K562 (cell line): ENCODE results near the gene CBY2. TPM values are rescaled to one million over a fixed set of nuclear protein-coding genes. Genes with fewer than 3 reads are reported as not detected.

Source experiments
- ATAC-seq: fragments of 200-7000 bp; cut with Tn5 transposase; 3 replicates; pipeline ENCODE4 v1.9.1; 2020; ENCODE audit warnings: moderate library complexity
- BruUV-seq: library from RNA; stranded (reverse); fragments of 400-500 nt; replicated peaks from 2 replicates; lab custom pipeline; 2021; lab: Mats Ljungman, UMichigan
- CTCF ChIA-PET: fragments of 300-600 bp; formaldehyde crosslinking; extraction: SDS; loops from one replicate; lab custom pipeline; 2021; ENCODE audit warnings: low intra/inter-chr PET ratio; lab: Yijun Ruan, JAX
- POLR2A ChIA-PET: fragments of 300-600, 350-650 bp; sonication (Branson Sonifier 250); formaldehyde crosslinking; extraction: SDS; loops from one replicate; lab custom pipeline; 2021; ENCODE audit warnings: antibody characterized with exemption, inconsistent platforms; lab: Yijun Ruan, JAX
- DNase-seq, 4 experiments: peaks; one replicate each; pipeline versions ENCODE4 v3.0.0 to v3.0.0-alpha.2; 2011 to 2018; ENCODE audit warnings: low spot score in 3 of 4, mixed read lengths in 3 of 4; ENCODE audit errors: extremely low read depth in 1 of 4
- FAIRE-seq: peaks from 2 replicates; lab custom pipeline; 2011; peaks lifted over from hg19 to GRCh38; lab: Jason Lieb, UNC
- H2AFZ ChIP-seq: 2 replicates; pipeline ENCODE4 v1.6.0; 2011; ENCODE audit warnings: low read depth, low read length, control low read depth, inconsistent platforms
- H3K27ac ChIP-seq: fragments of 200-600 bp; 3 replicates; pipeline ENCODE4 v1.8.0; 2011; ENCODE audit warnings: low read depth, mild to moderate bottlenecking, control low read depth, inconsistent platforms, low read length, moderate library complexity, mixed read lengths; ENCODE audit errors: extremely low read depth
- H3K27me3 ChIP-seq, 2 experiments: fragments of 300-600 bp in 1 of 2; 2 replicates in 1 of 2; 3 replicates in 1 of 2; pipeline versions ENCODE4 v1.6.0 to v1.8.0; 2011; ENCODE audit warnings: inconsistent platforms in 2 of 2, low read length in 2 of 2, mild to moderate bottlenecking in 1 of 2, mixed read lengths in 1 of 2, moderate library complexity in 1 of 2; ENCODE audit not compliant: control insufficient read depth in 2 of 2, insufficient read depth in 2 of 2
- H3K36me3 ChIP-seq: fragments of 300-600 bp; 3 replicates; pipeline ENCODE4 v1.8.0; 2011; ENCODE audit warnings: mild to moderate bottlenecking, low read length, inconsistent platforms; ENCODE audit not compliant: control insufficient read depth, insufficient read depth
- H3K4me1 ChIP-seq, 2 experiments: fragments of 200-600 bp in 1 of 2; replicated peaks in 1 of 2; 2 replicates in 1 of 2; 3 replicates in 1 of 2; pipeline versions ENCODE4 v1.5.1 to v1.8.0; 2011; ENCODE audit warnings: inconsistent platforms in 2 of 2, low read length in 2 of 2, mild to moderate bottlenecking in 1 of 2, mixed read lengths in 1 of 2, moderate library complexity in 1 of 2; ENCODE audit not compliant: control insufficient read depth in 2 of 2, insufficient read depth in 2 of 2
- H3K4me2 ChIP-seq: 2 replicates; pipeline ENCODE4 v1.6.1; 2011; ENCODE audit warnings: low read length, control low read depth, inconsistent platforms, mixed read lengths; ENCODE audit not compliant: insufficient read depth
- H3K4me3 ChIP-seq: fragments of 200-600 bp; sonication (generic), shearing (Covaris generic); 2 replicates; pipeline ENCODE4 v1.5.1; 2016; ENCODE audit warnings: control low read depth, inconsistent platforms
- H3K79me2 ChIP-seq: fragments of 200-600 bp; 3 replicates; pipeline ENCODE4 v1.8.0; 2011; ENCODE audit warnings: low read length, inconsistent platforms; ENCODE audit not compliant: control insufficient read depth, insufficient read depth
- H3K9ac ChIP-seq, 2 experiments: 2 replicates each; pipeline versions ENCODE4 v1.6.0 to v1.6.1; 2011; ENCODE audit warnings: low read depth in 2 of 2, low read length in 2 of 2, control low read depth in 1 of 2, inconsistent platforms in 1 of 2, mild to moderate bottlenecking in 1 of 2, mixed read lengths in 1 of 2; ENCODE audit not compliant: insufficient read depth in 1 of 2
- H3K9me1 ChIP-seq: one replicate; pipeline ENCODE4 v1.6.0; 2011; ENCODE audit warnings: inconsistent platforms, mild to moderate bottlenecking, low read length, moderate library complexity; ENCODE audit not compliant: control insufficient read depth, insufficient read depth
- H3K9me3 ChIP-seq: replicated peaks from 2 replicates; pipeline ENCODE4 v1.5.1; 2011; ENCODE audit warnings: low read depth, low read length, inconsistent platforms; ENCODE audit not compliant: control insufficient read depth, insufficient read depth
- H4K20me1 ChIP-seq: replicated peaks from 2 replicates; pipeline ENCODE4 v1.6.1; 2011; ENCODE audit warnings: low read length, inconsistent platforms, mixed read lengths; ENCODE audit not compliant: control insufficient read depth, insufficient read depth
- CTCF ChIP-seq, 3 experiments: IDR thresholded peaks in 2 of 3; conservative IDR thresholded peaks in 1 of 3; 2 replicates each; pipeline ENCODE4 v1.5.1; 2011 to 2012; ENCODE audit warnings: low read length in 3 of 3, mild to moderate bottlenecking in 3 of 3, control low read depth in 2 of 3, improper control_type of control experiment in 1 of 3, inconsistent platforms in 1 of 3, low read depth in 1 of 3, mixed read lengths in 1 of 3, moderate library complexity in 1 of 3; ENCODE audit not compliant: insufficient read depth in 2 of 3
- EP400 ChIP-seq: fragments of 450-650 bp; IDR thresholded peaks from 2 replicates; pipeline ENCODE4 v1.6.1; 2017; ENCODE audit warnings: antibody characterized with exemption, mild to moderate bottlenecking, moderate library complexity
- MNT ChIP-seq, 2 experiments: fragments of 450-650 bp; conservative IDR thresholded peaks; 2 replicates each; pipeline ENCODE4 v1.6.1; 2017; ENCODE audit warnings: mild to moderate bottlenecking in 2 of 2, moderate library complexity in 2 of 2
- MYC ChIP-seq, 2 experiments: fragments of 250-450 bp in 1 of 2; sonication (Bioruptor Pico) in 1 of 2; IDR thresholded peaks; 2 replicates each; pipeline versions ENCODE4 v1.5.1 to v1.6.1; 2012 to 2021; ENCODE audit warnings: low read depth in 2 of 2, borderline replicate concordance in 1 of 2, improper control_type of control experiment in 1 of 2, low read length in 1 of 2, mild to moderate bottlenecking in 1 of 2, moderate library complexity in 1 of 2
- RAD21 ChIP-seq, 2 experiments: fragments of 250-450 bp in 1 of 2; fragments of 450-650 bp in 1 of 2; sonication (Bioruptor Pico) in 1 of 2; formaldehyde crosslinking in 1 of 2; IDR thresholded peaks in 1 of 2; conservative IDR thresholded peaks in 1 of 2; 2 replicates each; pipeline versions ENCODE4 v1.4.0 to v1.8.0; 2020 to 2022; ENCODE audit warnings: mild to moderate bottlenecking in 2 of 2, moderate library complexity in 1 of 2
- REST ChIP-seq, 2 experiments: fragments of 450-650 bp; formaldehyde crosslinking in 1 of 2; IDR thresholded peaks; 2 replicates each; pipeline versions ENCODE4 v1.4.0 to v1.6.1; 2014 to 2020; ENCODE audit warnings: mild to moderate bottlenecking in 2 of 2, borderline replicate concordance in 1 of 2, low read depth in 1 of 2
- WGBS: fragments of 100-300 bp; shearing (Covaris generic); methylation state at CpG from one replicate; pipeline ENCODE4 v1.1.6; 2016; ENCODE audit warnings: low coverage, mixed read lengths; ENCODE audit not compliant: insufficient coverage; ENCODE audit errors: missing lambda C conversion rate; 5-methylcytosine and 5-hydroxymethylcytosine counted together
- in situ Hi-C: fragments of 300-500 bp; cut with MboI; formaldehyde crosslinking; loops from 4 replicates; pipeline ENCODE4 v1.15.0; 2018; ENCODE audit warnings: inconsistent platforms, mixed read lengths
- intact Hi-C: fragments of 100-400 bp; cut with micrococcal nuclease; formaldehyde crosslinking; loops from 2 replicates; pipeline ENCODE4 v1.14.2; 2022
- polyA plus RNA-seq, 8 experiments: library from polyadenylated mRNA; depleted of rRNA in 4 of 8; stranded (reverse) in 5 of 8; unstranded in 3 of 8; fragments of >200 nt; fragmentation: Nextera tagmentation in 2 of 8; fragmentation: Illumina TruSeq in 1 of 8; extraction: Ambion mirVana in 2 of 8; extraction: Trizol in 1 of 8; gene quantifications; 2 replicates each; pipeline versions ENCODE4 v1.2.1 to v1.2.3, GENCODE V29; 2011 to 2014; ENCODE audit warnings: inconsistent platforms in 1 of 8, missing spikeins in 1 of 8
- total RNA-seq, 7 experiments: library from RNA; depleted of rRNA in 6 of 7; stranded (reverse); fragments of >200 nt in 6 of 7; fragmentation: Illumina TruSeq in 2 of 7; extraction: Trizol in 2 of 7; gene quantifications; 2 replicates each; pipeline versions ENCODE4 v1.2.1 to v1.2.3, GENCODE V29; 2011 to 2021; ENCODE audit warnings: low replicate concordance in 1 of 7

CBY2 gene
- total and polyA plus RNA-seq, 9 of the 15 experiments (the other 6 are each of a cell fraction or from before 2014, with no cell fraction given): 0.09 TPM; not detected in 8

GRCh38 chr13:45728759-45729158 lies 26.6 kb downstream of the CBY2 start:
- POLR2A ChIA-PET: interaction anchor here (0.6 to 0.7 kb wide), 2 partner anchors 150 to 375 kb away, joined by 3 read pairs; no protein-coding TSS in a partner anchor
- H3K9me1 ChIP-seq: no peaks in the 10 kb centered on the region
- no peaks in the 10 kb centered on the region for H4K20me1 ChIP-seq
- FAIRE-seq (peak; percentile 40), ATAC-seq (peak; percentile 90), DNase-seq (peak; percentile 20 to 34 (median 26))
- 7% methylated on average over 3 of the region's 6 CpGs for WGBS
- no peak overlapping the region for H3K27ac ChIP-seq
- H3K9ac ChIP-seq: no peak overlapping the region
- H2AFZ ChIP-seq: peak overlapping the region; percentile 44; the same call in 1 of the 2 replicates
- CTCF ChIA-PET: interaction anchor here (0.9 kb wide), 1 partner anchor 105 kb away, joined by 3 read pairs; no protein-coding TSS in a partner anchor
- in situ Hi-C loops: no loop called here
- peaks cover 0 to 6% of the 10 kb centered on the region in 2 experiments; a peak in 1 of 5 replicates for H3K27me3 ChIP-seq
- BruUV-seq: no TSS peak
- H3K9me3 ChIP-seq: no peaks in the 10 kb centered on the region
- no peaks in the 10 kb centered on the region for H3K79me2 ChIP-seq
- no peak overlapping the region for H3K4me2 ChIP-seq
- TF ChIP-seq MNT (conservative IDR thresholded peaks at IDR 0.05) (peak in 1 of 2 experiments; percentile 36; a peak in 2 of 4 replicates), REST (IDR thresholded peaks at IDR 0.05; ENCODE audit: borderline replicate concordance) (0 out of 2 replicates have a peak, but pooled peaks have one; percentile 11), REST (CRISPR knock-in tag; IDR thresholded peaks at IDR 0.05; ENCODE audit: low read depth) (no peak), EP400 (no peak), CTCF (IDR thresholded peaks at IDR 0.05 in 2 of 3, conservative IDR thresholded peaks at IDR 0.05 in 1 of 3; ENCODE audit: insufficient read depth in 2 of 3, low read depth in 1 of 3, low read length in 3 of 3) (peak; percentile 54 to 65 (median 56)), RAD21 (CRISPR knock-in tag; conservative IDR thresholded peaks at IDR 0.05 in 1 of 2, IDR thresholded peaks at IDR 0.05 in 1 of 2) (peak in 1 of 2 experiments; percentile 47; a peak in 2 of 4 replicates), MYC (IDR thresholded peaks at IDR 0.05; ENCODE audit: low read depth, low read length) (peak; percentile 45; the same call in 1 of the 2 replicates), MYC (CRISPR knock-in tag; IDR thresholded peaks at IDR 0.05; ENCODE audit: borderline replicate concordance, low read depth) (no peak)
- no peaks in the 10 kb centered on the region for H3K4me1 ChIP-seq
- intact Hi-C loops: no loop called here
- H3K36me3 ChIP-seq: no peaks in the 10 kb centered on the region
- H3K4me3 ChIP-seq: no peak overlapping the region
